HCT116 (cell line): ENCODE data around the gene RAPGEF3. TPM values are rescaled to one million over a fixed set of nuclear protein-coding genes. Genes with fewer than 3 reads are reported as not detected.

ENCODE experiments used
- ATAC-seq: fragments of 200-7000 bp; cut with Tn5 transposase; 2 replicates; pipeline ENCODE4 v1.9.1; 2020; ENCODE audit warnings: mild to moderate bottlenecking, moderate library complexity
- BruUV-seq: library from RNA; stranded (reverse); fragments of 400-500 nt; replicated peaks from 2 replicates; lab custom pipeline; 2021; lab: Mats Ljungman, UMichigan
- CTCF ChIA-PET: fragments of 300-600 bp; sonication (Branson Sonifier 250); formaldehyde crosslinking; loops from one replicate; lab custom pipeline; 2021; ENCODE audit warnings: antibody characterized with exemption; lab: Charles Lee
- POLR2A ChIA-PET: fragments of 300-600, 350-600 bp; sonication (Branson Sonifier 250); formaldehyde crosslinking; loops from one replicate; lab custom pipeline; 2021; ENCODE audit warnings: antibody characterized with exemption; lab: Charles Lee
- RAD21 ChIA-PET, 2 experiments: fragments of 300-600 bp; sonication (Branson Sonifier 250); formaldehyde crosslinking; loops; one replicate each; lab custom pipeline; 2023; ENCODE audit warnings: low total read pairs in 2 of 2; ENCODE audit not compliant: uncharacterized antibody in 2 of 2, unreplicated experiment in 2 of 2, low non-redundant PET in 1 of 2; lab: Charles Lee
- DNase-seq: peaks from one replicate; pipeline ENCODE4 v3.0.0-alpha.2; 2010; ENCODE audit warnings: low read depth, low spot score
- H2AFZ ChIP-seq: fragments of 200-600 bp; shearing (Covaris generic), sonication (generic); 2 replicates; pipeline ENCODE4 v1.6.1; 2017; ENCODE audit warnings: low read depth, mixed run types, mixed read lengths, antibody characterized with exemption, low read length; ENCODE audit not compliant: poor library complexity, severe bottlenecking
- H3K27ac ChIP-seq: 2 replicates; pipeline ENCODE4 v1.5.1; 2012; ENCODE audit warnings: low read depth, low read length
- H3K27me3 ChIP-seq: fragments of 200-600 bp; sonication (generic); 2 replicates; pipeline ENCODE4 v1.6.1; 2016; ENCODE audit warnings: mixed run types, low read length, mixed read lengths; ENCODE audit not compliant: insufficient read depth
- H3K36me3 ChIP-seq, 2 experiments: fragments of 200-500 bp in 1 of 2; fragments of 200-600 bp in 1 of 2; sonication (Bioruptor generic) in 1 of 2; sonication (generic) in 1 of 2; 2 replicates each; pipeline versions ENCODE4 v1.5.1 to v1.6.1; 2014 to 2016; ENCODE audit warnings: low read length in 2 of 2, inconsistent platforms in 1 of 2, mixed read lengths in 1 of 2, mixed run types in 1 of 2; ENCODE audit not compliant: insufficient read depth in 2 of 2, control insufficient read depth in 1 of 2
- H3K4me1 ChIP-seq, 2 experiments: fragments of 200-600 bp in 1 of 2; sonication (generic) in 1 of 2; 2 replicates each; pipeline versions ENCODE4 v1.5.1 to v1.6.1; 2012 to 2017; ENCODE audit warnings: low read length in 2 of 2, inconsistent platforms in 1 of 2, mild to moderate bottlenecking in 1 of 2, mixed read lengths in 1 of 2, mixed run types in 1 of 2, moderate library complexity in 1 of 2; ENCODE audit not compliant: insufficient read depth in 2 of 2, control insufficient read depth in 1 of 2
- H3K4me2 ChIP-seq: fragments of 200-600 bp; sonication (generic); 2 replicates; pipeline ENCODE4 v1.6.1; 2017; ENCODE audit warnings: mixed run types, low read length, mixed read lengths
- H3K4me3 ChIP-seq, 2 experiments: fragments of 200-600 bp in 1 of 2; sonication (generic) in 1 of 2; replicated peaks in 1 of 2; 2 replicates each; pipeline ENCODE4 v1.5.1; 2011 to 2016; ENCODE audit warnings: low read length in 2 of 2, control low read depth in 1 of 2, low read depth in 1 of 2, mild to moderate bottlenecking in 1 of 2, mixed read lengths in 1 of 2, mixed run types in 1 of 2
- H3K79me2 ChIP-seq: fragments of 200-600 bp; sonication (generic); 2 replicates; pipeline ENCODE4 v1.6.1; 2017; ENCODE audit warnings: mild to moderate bottlenecking, mixed run types, low read length, moderate library complexity, mixed read lengths; ENCODE audit not compliant: insufficient read depth
- H3K9ac ChIP-seq: fragments of 200-600 bp; sonication (generic); 2 replicates; pipeline ENCODE4 v1.6.1; 2016; ENCODE audit warnings: low read length, mixed read lengths
- H3K9me2 ChIP-seq: fragments of 200-600 bp; sonication (generic), shearing (Covaris generic); 2 replicates; pipeline ENCODE4 v1.6.1; 2017; ENCODE audit warnings: mixed run types, mild to moderate bottlenecking, moderate library complexity; ENCODE audit not compliant: insufficient read depth
- H3K9me3 ChIP-seq, 2 experiments: fragments of 200-500 bp in 1 of 2; fragments of 200-600 bp in 1 of 2; sonication (Bioruptor generic) in 1 of 2; sonication (generic) in 1 of 2; 2 replicates each; pipeline ENCODE4 v1.6.1; 2014 to 2017; ENCODE audit warnings: low read length in 2 of 2, mixed read lengths in 2 of 2, inconsistent platforms in 1 of 2, low read depth in 1 of 2, mild to moderate bottlenecking in 1 of 2, mixed run types in 1 of 2, moderate library complexity in 1 of 2; ENCODE audit not compliant: control insufficient read depth in 1 of 2, insufficient read depth in 1 of 2
- H4K20me1 ChIP-seq: fragments of 200-600 bp; sonication (generic), shearing (Covaris generic); 2 replicates; pipeline ENCODE4 v1.6.1; 2017; ENCODE audit warnings: mixed run types, mild to moderate bottlenecking, moderate library complexity; ENCODE audit not compliant: insufficient read depth
- CBX3 ChIP-seq: IDR thresholded peaks from 2 replicates; pipeline ENCODE4 v1.6.1; 2012; ENCODE audit warnings: low read depth
- CEBPB ChIP-seq: IDR thresholded peaks from 2 replicates; pipeline ENCODE4 v1.6.1; 2012; ENCODE audit warnings: low read depth
- EGR1 ChIP-seq: IDR thresholded peaks from 2 replicates; pipeline ENCODE4 v1.6.1; 2012; ENCODE audit warnings: low read depth
- ELF1 ChIP-seq: IDR thresholded peaks from 2 replicates; pipeline ENCODE4 v1.6.1; 2012; ENCODE audit warnings: low read depth, borderline replicate concordance
- EZH2 ChIP-seq: fragments of 200-600 bp; sonication (generic); IDR thresholded peaks from 2 replicates; pipeline ENCODE4 v1.6.1; 2017; ENCODE audit warnings: antibody characterized with exemption, mixed run types
- EZH2phosphoT487 ChIP-seq: fragments of 200-600 bp; IDR thresholded peaks from 2 replicates; pipeline ENCODE4 v1.6.1; 2018; ENCODE audit warnings: antibody characterized with exemption, borderline replicate concordance
- FOSL1 ChIP-seq: IDR thresholded peaks from 2 replicates; pipeline ENCODE4 v1.6.1; 2012; ENCODE audit warnings: low read depth
- JUND ChIP-seq: IDR thresholded peaks from 2 replicates; pipeline ENCODE4 v1.6.1; 2012
- MAX ChIP-seq: IDR thresholded peaks from 2 replicates; pipeline ENCODE4 v1.6.1; 2012
- POLR2AphosphoS5 ChIP-seq: IDR thresholded peaks from 2 replicates; pipeline ENCODE4 v1.6.1; 2011; ENCODE audit warnings: mild to moderate bottlenecking, low read depth, low read length, moderate library complexity
- RAD21 ChIP-seq: IDR thresholded peaks from 2 replicates; pipeline ENCODE4 v1.6.1; 2012; ENCODE audit warnings: low read depth, mild to moderate bottlenecking
- SIN3A ChIP-seq: IDR thresholded peaks from 2 replicates; pipeline ENCODE4 v1.6.1; 2012; ENCODE audit warnings: low read depth
- SP1 ChIP-seq: IDR thresholded peaks from 2 replicates; pipeline ENCODE4 v1.6.1; 2012; ENCODE audit warnings: low read depth
- SRF ChIP-seq: IDR thresholded peaks from 2 replicates; pipeline ENCODE4 v1.6.1; 2012; ENCODE audit warnings: low read depth
- YY1 ChIP-seq: IDR thresholded peaks from 2 replicates; pipeline ENCODE4 v1.6.1; 2011; ENCODE audit warnings: low read length, low read depth, moderate library complexity, mild to moderate bottlenecking; ENCODE audit not compliant: insufficient replicate concordance; ENCODE audit errors: extremely low read depth
- ZBTB33 ChIP-seq: IDR thresholded peaks from 2 replicates; pipeline ENCODE4 v1.6.1; 2011; ENCODE audit warnings: mild to moderate bottlenecking, low read length, moderate library complexity; ENCODE audit not compliant: insufficient replicate concordance; ENCODE audit errors: extremely low read depth
- intact Hi-C: fragments of 100-400 bp; cut with micrococcal nuclease; formaldehyde crosslinking; loops from 2 replicates; pipeline ENCODE4 v1.10.0; 2022
- total RNA-seq: library from RNA; stranded (reverse); gene quantifications from one replicate; pipeline ENCODE4 v1.2.1, GENCODE V29; 2021; ENCODE audit not compliant: unreplicated experiment
- TF ChIP-seq, protein P1 (sequence below), 3 experiments: fragments of 200-600 bp in 1 of 3; sonication (generic) in 1 of 3; IDR thresholded peaks in 2 of 3; conservative IDR thresholded peaks in 1 of 3; 2 replicates each; pipeline ENCODE4 v1.5.1; 2012 to 2017; ENCODE audit warnings: low read depth in 2 of 3, low read length in 2 of 3, antibody characterized with exemption in 1 of 3, borderline replicate concordance in 1 of 3, control low read depth in 1 of 3, mild to moderate bottlenecking in 1 of 3, mixed read lengths in 1 of 3, mixed run types in 1 of 3, moderate library complexity in 1 of 3; ENCODE audit not compliant: insufficient read depth in 1 of 3
- TF ChIP-seq, protein P2 (sequence below): IDR thresholded peaks from 2 replicates; pipeline ENCODE4 v1.6.1; 2012; ENCODE audit warnings: low read depth
- TF ChIP-seq, protein P3 (sequence below): IDR thresholded peaks from 2 replicates; pipeline ENCODE4 v1.6.1; 2012

Gene RAPGEF3
- total RNA-seq, 1 experiment from 2014 or later = 1.8 TPM

GRCh38 chr12:47786662-47787280 lies 28.1 kb upstream of the RAPGEF3 start:
- ChIA-PET POLR2A (no interaction called here), RAD21 (no interaction called here), CTCF (interaction anchor here (2.6 kb wide), 1 partner anchor 51 kb away, joined by 10 read pairs; no protein-coding TSS in a partner anchor)
- Histone ChIP-seq H3K27me3 (no peaks in the 10 kb centered on the region), H3K4me3 (no peak overlapping the region), H3K4me1 (no peaks in the 10 kb centered on the region), H3K27ac (no peak overlapping the region), H3K79me2 (no peaks in the 10 kb centered on the region), H4K20me1 (no peaks in the 10 kb centered on the region), H3K9ac (no peak overlapping the region), H3K36me3 (peaks cover 28% of the 10 kb centered on the region in 2 experiments; a peak in 3 of 4 replicates), H3K9me3 (no peaks in the 10 kb centered on the region), H3K9me2 (no peaks in the 10 kb centered on the region), H2AFZ (no peak overlapping the region), H3K4me2 (no peak overlapping the region)
- BruUV-seq = no TSS peak
- intact Hi-C loops = no loop called here
- TF ChIP-seq CEBPB = no peak
- no peak for TF ChIP-seq EZH2phosphoT487
- TF ChIP-seq, protein P1, sequence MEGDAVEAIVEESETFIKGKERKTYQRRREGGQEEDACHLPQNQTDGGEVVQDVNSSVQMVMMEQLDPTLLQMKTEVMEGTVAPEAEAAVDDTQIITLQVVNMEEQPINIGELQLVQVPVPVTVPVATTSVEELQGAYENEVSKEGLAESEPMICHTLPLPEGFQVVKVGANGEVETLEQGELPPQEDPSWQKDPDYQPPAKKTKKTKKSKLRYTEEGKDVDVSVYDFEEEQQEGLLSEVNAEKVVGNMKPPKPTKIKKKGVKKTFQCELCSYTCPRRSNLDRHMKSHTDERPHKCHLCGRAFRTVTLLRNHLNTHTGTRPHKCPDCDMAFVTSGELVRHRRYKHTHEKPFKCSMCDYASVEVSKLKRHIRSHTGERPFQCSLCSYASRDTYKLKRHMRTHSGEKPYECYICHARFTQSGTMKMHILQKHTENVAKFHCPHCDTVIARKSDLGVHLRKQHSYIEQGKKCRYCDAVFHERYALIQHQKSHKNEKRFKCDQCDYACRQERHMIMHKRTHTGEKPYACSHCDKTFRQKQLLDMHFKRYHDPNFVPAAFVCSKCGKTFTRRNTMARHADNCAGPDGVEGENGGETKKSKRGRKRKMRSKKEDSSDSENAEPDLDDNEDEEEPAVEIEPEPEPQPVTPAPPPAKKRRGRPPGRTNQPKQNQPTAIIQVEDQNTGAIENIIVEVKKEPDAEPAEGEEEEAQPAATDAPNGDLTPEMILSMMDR (IDR thresholded peaks at IDR 0.05 in 2 of 3, conservative IDR thresholded peaks at IDR 0.05 in 1 of 3; ENCODE audit: borderline replicate concordance in 1 of 3, insufficient read depth in 1 of 3, low read depth in 2 of 3, low read length in 2 of 3) = no peak
- no peak for TF ChIP-seq ELF1
- TF ChIP-seq SRF = no peak
- TF ChIP-seq EGR1 = no peak
- no peak for TF ChIP-seq EZH2
- TF ChIP-seq, protein P2, sequence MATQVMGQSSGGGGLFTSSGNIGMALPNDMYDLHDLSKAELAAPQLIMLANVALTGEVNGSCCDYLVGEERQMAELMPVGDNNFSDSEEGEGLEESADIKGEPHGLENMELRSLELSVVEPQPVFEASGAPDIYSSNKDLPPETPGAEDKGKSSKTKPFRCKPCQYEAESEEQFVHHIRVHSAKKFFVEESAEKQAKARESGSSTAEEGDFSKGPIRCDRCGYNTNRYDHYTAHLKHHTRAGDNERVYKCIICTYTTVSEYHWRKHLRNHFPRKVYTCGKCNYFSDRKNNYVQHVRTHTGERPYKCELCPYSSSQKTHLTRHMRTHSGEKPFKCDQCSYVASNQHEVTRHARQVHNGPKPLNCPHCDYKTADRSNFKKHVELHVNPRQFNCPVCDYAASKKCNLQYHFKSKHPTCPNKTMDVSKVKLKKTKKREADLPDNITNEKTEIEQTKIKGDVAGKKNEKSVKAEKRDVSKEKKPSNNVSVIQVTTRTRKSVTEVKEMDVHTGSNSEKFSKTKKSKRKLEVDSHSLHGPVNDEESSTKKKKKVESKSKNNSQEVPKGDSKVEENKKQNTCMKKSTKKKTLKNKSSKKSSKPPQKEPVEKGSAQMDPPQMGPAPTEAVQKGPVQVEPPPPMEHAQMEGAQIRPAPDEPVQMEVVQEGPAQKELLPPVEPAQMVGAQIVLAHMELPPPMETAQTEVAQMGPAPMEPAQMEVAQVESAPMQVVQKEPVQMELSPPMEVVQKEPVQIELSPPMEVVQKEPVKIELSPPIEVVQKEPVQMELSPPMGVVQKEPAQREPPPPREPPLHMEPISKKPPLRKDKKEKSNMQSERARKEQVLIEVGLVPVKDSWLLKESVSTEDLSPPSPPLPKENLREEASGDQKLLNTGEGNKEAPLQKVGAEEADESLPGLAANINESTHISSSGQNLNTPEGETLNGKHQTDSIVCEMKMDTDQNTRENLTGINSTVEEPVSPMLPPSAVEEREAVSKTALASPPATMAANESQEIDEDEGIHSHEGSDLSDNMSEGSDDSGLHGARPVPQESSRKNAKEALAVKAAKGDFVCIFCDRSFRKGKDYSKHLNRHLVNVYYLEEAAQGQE = no peak
- no peak for TF ChIP-seq ZBTB33
- TF ChIP-seq SIN3A = no peak
- TF ChIP-seq, protein P3, sequence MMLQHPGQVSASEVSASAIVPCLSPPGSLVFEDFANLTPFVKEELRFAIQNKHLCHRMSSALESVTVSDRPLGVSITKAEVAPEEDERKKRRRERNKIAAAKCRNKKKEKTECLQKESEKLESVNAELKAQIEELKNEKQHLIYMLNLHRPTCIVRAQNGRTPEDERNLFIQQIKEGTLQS = no peak
- TF ChIP-seq POLR2AphosphoS5 = no peak
- TF ChIP-seq FOSL1 = no peak
- no peak for TF ChIP-seq CBX3
- no peak for TF ChIP-seq YY1
- TF ChIP-seq RAD21 = no peak
- TF ChIP-seq JUND = no peak
- TF ChIP-seq MAX = no peak
- no peak for TF ChIP-seq SP1
- ATAC-seq = no peak
- DNase-seq = no peak
